Mesothelial cell of epicardium (in vitro differentiated cells): ENCODE measurements around the gene PLA2G2D. TPM values are rescaled to one million over a fixed set of nuclear protein-coding genes. Genes with fewer than 3 reads are reported as not detected.

Experiments used
- DNase-seq, 2 experiments: peaks; one replicate each; pipeline ENCODE4 v3.0.0; 2021; ENCODE audit warnings: low spot score in 2 of 2; ENCODE audit not compliant: unreplicated experiment in 2 of 2
- H3K27ac Mint-ChIP-seq: 2 replicates; pipeline ENCODE4 v1.8.0; 2021; ENCODE audit warnings: mixed read lengths
- H3K27me3 Mint-ChIP-seq: 2 replicates; pipeline ENCODE4 v1.8.0; 2021; ENCODE audit warnings: low read depth, mixed read lengths
- H3K36me3 Mint-ChIP-seq: 2 replicates; pipeline ENCODE4 v1.8.0; 2021; ENCODE audit warnings: mixed read lengths
- H3K4me1 Mint-ChIP-seq: 2 replicates; pipeline ENCODE4 v1.8.0; 2021; ENCODE audit warnings: mixed read lengths
- H3K4me3 Mint-ChIP-seq: 2 replicates; pipeline ENCODE4 v1.8.0; 2021; ENCODE audit warnings: mild to moderate bottlenecking, moderate library complexity, mixed read lengths
- H3K9me3 Mint-ChIP-seq: 2 replicates; pipeline ENCODE4 v1.8.0; 2021; ENCODE audit warnings: mixed read lengths
- CTCF ChIP-seq: fragments of 200-600 bp; sonication (generic); IDR thresholded peaks from one replicate; pipeline ENCODE4 v1.5.0; 2021; ENCODE audit warnings: antibody characterized with exemption; ENCODE audit not compliant: unreplicated experiment
- total RNA-seq: library from RNA; stranded (reverse); gene quantifications from 3 replicates; pipeline ENCODE4 v1.2.1, GENCODE V29; 2021

Gene PLA2G2D
- total RNA-seq, 1 donor from 2014 or later = not detected

- Mint-ChIP-seq H3K27me3 (no peaks in the 10 kb centered on the region), H3K4me1 (peaks cover 6% of the 10 kb centered on the region), H3K36me3 (no peaks in the 10 kb centered on the region), H3K4me3 (no peak overlapping the region), H3K27ac (no peak overlapping the region), H3K9me3 (no peaks in the 10 kb centered on the region)
- DNase-seq = no peak
- TF ChIP-seq CTCF = no peak
These were observed 41.1 kb downstream of the PLA2G2D start for GRCh38 chr1:20078171-20078651.

- Mint-ChIP-seq H3K36me3 (no peaks in the 10 kb centered on the region), H3K9me3 (no peaks in the 10 kb centered on the region), H3K27ac (no peak overlapping the region), H3K4me3 (no peak overlapping the region), H3K27me3 (peaks cover 3% of the 10 kb centered on the region), H3K4me1 (peaks cover 6% of the 10 kb centered on the region)
- no peak for DNase-seq
- no peak for TF ChIP-seq CTCF
These were observed 42.5 kb downstream of the PLA2G2D start for GRCh38 chr1:20076710-20077461.

- TF ChIP-seq CTCF = no peak
- H3K36me3 Mint-ChIP-seq = no peaks in the 10 kb centered on the region
- no peak overlapping the region for H3K27ac Mint-ChIP-seq
- H3K4me3 Mint-ChIP-seq = no peak overlapping the region
- DNase-seq = no peak
- peaks cover 3% of the 10 kb centered on the region for H3K27me3 Mint-ChIP-seq
- H3K4me1 Mint-ChIP-seq = peaks cover 6% of the 10 kb centered on the region
- no peaks in the 10 kb centered on the region for H3K9me3 Mint-ChIP-seq
These were observed 43.1 kb downstream of the PLA2G2D start for GRCh38 chr1:20076223-20076622.

GRCh38 chr1:20075345-20075744, 44.0 kb downstream of the PLA2G2D start:
- Mint-ChIP-seq H3K36me3 (no peaks in the 10 kb centered on the region), H3K27ac (no peak overlapping the region), H3K4me1 (peaks cover 4% of the 10 kb centered on the region), H3K4me3 (no peak overlapping the region), H3K27me3 (peaks cover 3% of the 10 kb centered on the region), H3K9me3 (no peaks in the 10 kb centered on the region)
- no peak for TF ChIP-seq CTCF
- no peak for DNase-seq

GRCh38 chr1:20074725-20075171, 44.6 kb downstream of the PLA2G2D start:
- no peak for DNase-seq
- Mint-ChIP-seq H3K9me3 (no peaks in the 10 kb centered on the region), H3K27me3 (peaks cover 3% of the 10 kb centered on the region), H3K4me3 (no peak overlapping the region), H3K4me1 (peaks cover 2% of the 10 kb centered on the region), H3K27ac (no peak overlapping the region), H3K36me3 (no peaks in the 10 kb centered on the region)
- TF ChIP-seq CTCF = no peak
